ENCODE data around the gene PTPRN2. TPM values are rescaled to one million over a fixed set of nuclear protein-coding genes. Genes with fewer than 3 reads are reported as not detected.

Gene PTPRN2
- total RNA-seq, 1 experiment from 2014 or later: 0.11 TPM

GRCh38 chr7:157730614-157731013 is 857.0 kb downstream of the PTPRN2 start:
- POLR2A ChIA-PET (ENCODE audit: low non-redundant PET): no interaction called here
- TF ChIP-seq EZH2 (IDR thresholded peaks at IDR 0.05; ENCODE audit: borderline replicate concordance, low read depth, low read length, poor library complexity, severe bottlenecking): no peak
- TF ChIP-seq, protein P1, sequence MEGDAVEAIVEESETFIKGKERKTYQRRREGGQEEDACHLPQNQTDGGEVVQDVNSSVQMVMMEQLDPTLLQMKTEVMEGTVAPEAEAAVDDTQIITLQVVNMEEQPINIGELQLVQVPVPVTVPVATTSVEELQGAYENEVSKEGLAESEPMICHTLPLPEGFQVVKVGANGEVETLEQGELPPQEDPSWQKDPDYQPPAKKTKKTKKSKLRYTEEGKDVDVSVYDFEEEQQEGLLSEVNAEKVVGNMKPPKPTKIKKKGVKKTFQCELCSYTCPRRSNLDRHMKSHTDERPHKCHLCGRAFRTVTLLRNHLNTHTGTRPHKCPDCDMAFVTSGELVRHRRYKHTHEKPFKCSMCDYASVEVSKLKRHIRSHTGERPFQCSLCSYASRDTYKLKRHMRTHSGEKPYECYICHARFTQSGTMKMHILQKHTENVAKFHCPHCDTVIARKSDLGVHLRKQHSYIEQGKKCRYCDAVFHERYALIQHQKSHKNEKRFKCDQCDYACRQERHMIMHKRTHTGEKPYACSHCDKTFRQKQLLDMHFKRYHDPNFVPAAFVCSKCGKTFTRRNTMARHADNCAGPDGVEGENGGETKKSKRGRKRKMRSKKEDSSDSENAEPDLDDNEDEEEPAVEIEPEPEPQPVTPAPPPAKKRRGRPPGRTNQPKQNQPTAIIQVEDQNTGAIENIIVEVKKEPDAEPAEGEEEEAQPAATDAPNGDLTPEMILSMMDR (conservative IDR thresholded peaks at IDR 0.05; ENCODE audit: low read depth, low read length): no peak
- DNase-seq (ENCODE audit: low spot score): no peak
- Histone ChIP-seq H3K27ac (ENCODE audit: low read depth, low read length, poor library complexity, severe bottlenecking) (no peak overlapping the region), H3K36me3 (ENCODE audit: insufficient read depth, low read length, poor library complexity, severe bottlenecking) (no peaks in the 10 kb centered on the region), H3K4me1 (ENCODE audit: insufficient read depth, low read length, poor library complexity, severe bottlenecking) (no peaks in the 10 kb centered on the region), H3K9me3 (ENCODE audit: low read depth, low read length, poor library complexity, severe bottlenecking) (no peaks in the 10 kb centered on the region), H3K4me3 (ENCODE audit: low read depth, low read length, poor library complexity, severe bottlenecking) (no peak overlapping the region), H3K27me3 (replicated peaks; ENCODE audit: insufficient read depth, low read depth, low read length, poor library complexity) (peaks cover 39% of the 10 kb centered on the region)
- intact Hi-C loops (cut with micrococcal nuclease; ENCODE audit: unreplicated experiment): no loop called here
- BruUV-seq (replicated peaks): no TSS peak
- CTCF ChIA-PET: no interaction called here

DNA sequence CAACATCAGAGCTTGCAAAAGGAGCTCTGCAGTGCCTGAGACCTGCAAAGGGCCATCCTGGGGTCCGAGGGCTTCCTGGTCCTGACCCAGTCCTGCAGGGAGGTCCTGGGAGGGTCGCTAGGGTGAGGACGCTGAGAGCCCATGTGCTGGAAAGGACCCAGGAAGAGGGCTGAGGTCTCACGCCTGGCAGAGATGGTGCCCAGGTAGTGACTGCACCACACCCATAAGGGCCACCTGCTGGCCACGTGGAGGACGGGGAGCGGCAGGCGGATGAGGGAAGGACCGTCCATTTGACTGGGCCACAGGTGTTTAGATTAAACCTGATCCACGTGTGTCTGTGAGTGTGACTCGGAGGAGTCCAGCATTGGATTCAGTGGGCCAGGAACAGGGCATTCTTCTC is 858.1 kb downstream of the PTPRN2 start:
- DNase-seq (ENCODE audit: low spot score): no peak
- no TSS peak for BruUV-seq (replicated peaks)
- intact Hi-C loops (cut with micrococcal nuclease; ENCODE audit: unreplicated experiment): no loop called here
- Histone ChIP-seq H3K9me3 (ENCODE audit: low read depth, low read length, poor library complexity, severe bottlenecking) (no peaks in the 10 kb centered on the region), H3K36me3 (ENCODE audit: insufficient read depth, low read length, poor library complexity, severe bottlenecking) (no peaks in the 10 kb centered on the region), H3K27ac (ENCODE audit: low read depth, low read length, poor library complexity, severe bottlenecking) (no peak overlapping the region), H3K4me1 (ENCODE audit: insufficient read depth, low read length, poor library complexity, severe bottlenecking) (no peaks in the 10 kb centered on the region), H3K27me3 (replicated peaks; ENCODE audit: insufficient read depth, low read depth, low read length, poor library complexity) (peaks cover 44% of the 10 kb centered on the region), H3K4me3 (ENCODE audit: low read depth, low read length, poor library complexity, severe bottlenecking) (no peak overlapping the region)
- ChIA-PET CTCF (no interaction called here), POLR2A (ENCODE audit: low non-redundant PET) (no interaction called here)
- no peak for TF ChIP-seq EZH2 (IDR thresholded peaks at IDR 0.05; ENCODE audit: borderline replicate concordance, low read depth, low read length, poor library complexity, severe bottlenecking)
- TF ChIP-seq, protein P1 (conservative IDR thresholded peaks at IDR 0.05; ENCODE audit: low read depth, low read length): no peak

DNA sequence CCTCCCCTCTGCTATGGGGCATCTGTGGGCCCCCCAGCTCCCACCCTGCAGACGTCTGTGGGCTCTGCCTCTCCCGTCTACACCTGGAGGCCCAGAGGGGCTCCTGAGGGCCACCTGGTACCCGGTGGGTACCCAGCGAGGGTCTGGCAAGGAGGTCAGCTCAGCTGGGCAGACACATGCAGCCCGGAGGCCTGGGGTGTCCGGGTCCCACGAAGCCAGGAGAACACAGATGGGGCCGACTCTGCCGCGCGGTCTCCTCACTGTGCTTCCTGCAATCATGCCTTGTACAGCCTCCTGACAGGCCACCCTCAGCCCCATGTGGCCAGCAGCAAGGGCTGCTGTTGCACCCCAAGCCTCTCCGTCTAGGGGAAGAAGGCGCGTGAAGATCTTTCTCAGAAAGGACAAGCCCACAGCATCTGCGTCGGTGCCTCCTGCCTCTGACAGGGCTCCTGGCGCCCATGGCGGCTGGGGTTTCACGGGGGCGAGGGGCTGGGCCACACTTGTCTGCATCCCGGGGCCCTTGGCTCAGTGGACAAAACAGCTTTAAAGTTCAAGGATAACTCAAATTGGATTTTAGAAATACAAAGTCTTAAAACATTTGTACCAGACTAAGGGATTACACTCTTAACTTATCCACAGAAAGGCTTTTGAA is 859.5 kb downstream of the PTPRN2 start:
- TF ChIP-seq, protein P1 (conservative IDR thresholded peaks at IDR 0.05; ENCODE audit: low read depth, low read length): no peak
- no peak for TF ChIP-seq EZH2 (IDR thresholded peaks at IDR 0.05; ENCODE audit: borderline replicate concordance, low read depth, low read length, poor library complexity, severe bottlenecking)
- intact Hi-C loops (cut with micrococcal nuclease; ENCODE audit: unreplicated experiment): no loop called here
- no TSS peak for BruUV-seq (replicated peaks)
- ChIA-PET CTCF (no interaction called here), POLR2A (ENCODE audit: low non-redundant PET) (no interaction called here)
- H3K4me1 ChIP-seq (ENCODE audit: insufficient read depth, low read length, poor library complexity, severe bottlenecking): no peaks in the 10 kb centered on the region
- peaks cover 55% of the 10 kb centered on the region for H3K27me3 ChIP-seq (replicated peaks; ENCODE audit: insufficient read depth, low read depth, low read length, poor library complexity)
- no peak overlapping the region for H3K4me3 ChIP-seq (ENCODE audit: low read depth, low read length, poor library complexity, severe bottlenecking)
- H3K9me3 ChIP-seq (ENCODE audit: low read depth, low read length, poor library complexity, severe bottlenecking): no peaks in the 10 kb centered on the region
- no peaks in the 10 kb centered on the region for H3K36me3 ChIP-seq (ENCODE audit: insufficient read depth, low read length, poor library complexity, severe bottlenecking)
- no peak for DNase-seq (ENCODE audit: low spot score)
- no peak overlapping the region for H3K27ac ChIP-seq (ENCODE audit: low read depth, low read length, poor library complexity, severe bottlenecking)

All from A673 (cell line).